Upper lobe of left lung (tissue), 4 donors: ENCODE data around the gene ADGRD1.

ENCODE experiments used
- CTCF ChIP-seq, 6 experiments: fragments of 450-650 bp in 4 of 6; fragments of 200-600 bp in 2 of 6; sonication (generic) in 2 of 6; IDR thresholded peaks; one replicate each; pipeline ENCODE4 v1.5.1; 2016 to 2019; ENCODE audit warnings: antibody characterized with exemption in 6 of 6
- EP300 ChIP-seq, 4 donors: sonication (generic); formaldehyde crosslinking; IDR thresholded peaks; one replicate each; pipeline ENCODE4 v1.5.1; 2017; ENCODE audit warnings: antibody characterized with exemption in 4 of 4, control low read depth in 2 of 4
- POLR2A ChIP-seq, 4 donors: fragments of 450-650 bp; IDR thresholded peaks; one replicate each; pipeline ENCODE4 v1.5.1; 2016 to 2017; ENCODE audit warnings: antibody characterized with exemption in 4 of 4, mild to moderate bottlenecking in 2 of 4
- POLR2AphosphoS5 ChIP-seq, 2 donors: sonication (generic); formaldehyde crosslinking; IDR thresholded peaks; one replicate each; pipeline ENCODE4 v1.5.1; 2017; ENCODE audit warnings: antibody characterized with exemption in 2 of 2

GRCh38 chr12:130951636-130952035 is 2.1 kb upstream of the ADGRD1 start:
- TF ChIP-seq CTCF (IDR thresholded peaks at IDR 0.05) (no peak), POLR2A (IDR thresholded peaks at IDR 0.05) (no peak), EP300 (IDR thresholded peaks at IDR 0.05) (no peak), POLR2AphosphoS5 (IDR thresholded peaks at IDR 0.05) (no peak)
